Mesothelial cell of epicardium (in vitro differentiated cells): ENCODE data around the gene DNAH17. TPM values are rescaled to one million over a fixed set of nuclear protein-coding genes. Genes with fewer than 3 reads are reported as not detected.

ENCODE experiments used
- DNase-seq, 2 experiments: peaks; one replicate each; pipeline ENCODE4 v3.0.0; 2021; ENCODE audit warnings: low spot score in 2 of 2; ENCODE audit not compliant: unreplicated experiment in 2 of 2
- H3K27ac Mint-ChIP-seq: 2 replicates; pipeline ENCODE4 v1.8.0; 2021; ENCODE audit warnings: mixed read lengths
- H3K27me3 Mint-ChIP-seq: 2 replicates; pipeline ENCODE4 v1.8.0; 2021; ENCODE audit warnings: low read depth, mixed read lengths
- H3K36me3 Mint-ChIP-seq: 2 replicates; pipeline ENCODE4 v1.8.0; 2021; ENCODE audit warnings: mixed read lengths
- H3K4me1 Mint-ChIP-seq: 2 replicates; pipeline ENCODE4 v1.8.0; 2021; ENCODE audit warnings: mixed read lengths
- H3K4me3 Mint-ChIP-seq: 2 replicates; pipeline ENCODE4 v1.8.0; 2021; ENCODE audit warnings: mild to moderate bottlenecking, moderate library complexity, mixed read lengths
- H3K9me3 Mint-ChIP-seq: 2 replicates; pipeline ENCODE4 v1.8.0; 2021; ENCODE audit warnings: mixed read lengths
- total RNA-seq: library from RNA; stranded (reverse); gene quantifications from 3 replicates; pipeline ENCODE4 v1.2.1, GENCODE V29; 2021
- TF ChIP-seq, protein P1 (sequence below): fragments of 200-600 bp; sonication (generic); IDR thresholded peaks from one replicate; pipeline ENCODE4 v1.5.0; 2021; ENCODE audit warnings: antibody characterized with exemption; ENCODE audit not compliant: unreplicated experiment

DNAH17 gene
- total RNA-seq, 1 donor from 2014 or later = 0.87 TPM

DNA sequence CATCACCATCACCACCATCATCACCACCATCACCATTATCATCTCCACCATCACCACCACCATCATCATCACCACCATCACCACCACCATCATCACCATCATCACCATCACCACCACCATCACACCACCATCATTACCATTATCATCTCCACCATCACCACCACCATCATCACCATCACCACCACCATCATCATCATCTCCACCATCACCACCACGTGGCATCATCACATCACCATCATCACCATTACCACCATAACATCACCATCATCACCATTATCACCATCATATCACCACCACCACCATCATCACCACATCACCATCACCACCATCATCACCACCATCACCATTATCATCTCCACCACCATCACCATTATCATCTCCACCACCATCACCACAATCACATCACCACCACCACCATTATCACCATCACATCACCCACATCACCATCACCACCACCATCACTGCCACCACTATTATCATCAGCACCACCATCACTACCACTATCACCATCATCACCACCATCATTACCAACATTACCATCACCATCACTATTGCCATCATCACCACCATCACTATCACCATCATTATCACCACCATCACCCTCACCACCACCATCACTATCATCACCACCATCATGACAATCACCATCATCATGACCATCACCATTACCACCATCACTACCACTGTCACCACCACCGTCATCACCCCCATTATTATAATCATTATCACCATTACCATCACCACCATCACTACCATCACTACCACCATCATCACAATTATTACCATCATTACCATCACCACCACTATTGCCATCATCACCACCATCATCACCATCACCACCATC is 99.1 kb downstream of the DNAH17 start:
- Mint-ChIP-seq H3K4me3 (no peak overlapping the region), H3K4me1 (no peaks in the 10 kb centered on the region), H3K9me3 (no peaks in the 10 kb centered on the region), H3K27ac (no peak overlapping the region), H3K36me3 (no peaks in the 10 kb centered on the region), H3K27me3 (peaks cover 2% of the 10 kb centered on the region)
- DNase-seq = no peak
- TF ChIP-seq, protein P1, sequence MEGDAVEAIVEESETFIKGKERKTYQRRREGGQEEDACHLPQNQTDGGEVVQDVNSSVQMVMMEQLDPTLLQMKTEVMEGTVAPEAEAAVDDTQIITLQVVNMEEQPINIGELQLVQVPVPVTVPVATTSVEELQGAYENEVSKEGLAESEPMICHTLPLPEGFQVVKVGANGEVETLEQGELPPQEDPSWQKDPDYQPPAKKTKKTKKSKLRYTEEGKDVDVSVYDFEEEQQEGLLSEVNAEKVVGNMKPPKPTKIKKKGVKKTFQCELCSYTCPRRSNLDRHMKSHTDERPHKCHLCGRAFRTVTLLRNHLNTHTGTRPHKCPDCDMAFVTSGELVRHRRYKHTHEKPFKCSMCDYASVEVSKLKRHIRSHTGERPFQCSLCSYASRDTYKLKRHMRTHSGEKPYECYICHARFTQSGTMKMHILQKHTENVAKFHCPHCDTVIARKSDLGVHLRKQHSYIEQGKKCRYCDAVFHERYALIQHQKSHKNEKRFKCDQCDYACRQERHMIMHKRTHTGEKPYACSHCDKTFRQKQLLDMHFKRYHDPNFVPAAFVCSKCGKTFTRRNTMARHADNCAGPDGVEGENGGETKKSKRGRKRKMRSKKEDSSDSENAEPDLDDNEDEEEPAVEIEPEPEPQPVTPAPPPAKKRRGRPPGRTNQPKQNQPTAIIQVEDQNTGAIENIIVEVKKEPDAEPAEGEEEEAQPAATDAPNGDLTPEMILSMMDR = no peak

DNA sequence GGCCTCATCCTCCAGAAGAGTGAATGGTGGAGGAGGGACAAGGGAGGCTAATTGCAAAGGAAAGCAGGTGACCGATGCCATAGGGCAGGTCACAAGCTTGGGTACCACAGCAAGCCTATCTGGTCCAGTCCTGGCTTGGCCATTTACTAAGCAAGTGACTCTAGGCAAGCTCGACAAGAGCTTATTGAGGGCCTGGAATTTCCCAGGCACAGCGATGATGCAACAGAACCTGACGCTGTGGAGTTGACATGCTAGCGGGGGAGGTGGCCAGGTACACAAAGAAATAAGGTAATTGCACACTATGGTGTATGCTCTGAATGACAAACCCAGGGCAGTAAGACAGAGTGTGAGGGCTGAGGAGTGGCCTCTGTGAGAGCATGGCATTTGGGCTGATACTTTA is 100.2 kb downstream of the DNAH17 start:
- DNase-seq = no peak
- no peaks in the 10 kb centered on the region for H3K9me3 Mint-ChIP-seq
- H3K4me3 Mint-ChIP-seq = no peak overlapping the region
- no peaks in the 10 kb centered on the region for H3K4me1 Mint-ChIP-seq
- H3K36me3 Mint-ChIP-seq = no peaks in the 10 kb centered on the region
- TF ChIP-seq, protein P1 = no peak
- no peaks in the 10 kb centered on the region for H3K27me3 Mint-ChIP-seq
- H3K27ac Mint-ChIP-seq = no peak overlapping the region

DNA sequence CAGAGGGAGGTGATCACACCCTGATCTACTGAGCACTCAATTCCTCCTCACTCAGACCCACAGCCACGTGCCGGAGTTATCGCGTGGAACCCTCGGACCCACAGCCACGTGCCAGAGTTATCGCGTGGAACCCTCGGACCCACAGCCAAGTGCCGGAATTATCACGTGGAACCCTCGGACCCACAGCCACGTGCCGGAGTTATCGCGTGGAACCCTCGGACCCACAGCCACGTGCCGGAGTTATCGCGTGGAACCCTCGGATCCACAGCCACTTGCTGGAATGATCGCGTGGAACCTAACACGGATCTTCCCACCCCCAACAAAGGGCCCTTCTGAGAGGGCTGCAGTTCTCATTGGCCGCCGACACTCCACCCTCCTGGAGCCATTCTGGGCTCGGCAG is 101.0 kb downstream of the DNAH17 start:
- H3K4me1 Mint-ChIP-seq = no peaks in the 10 kb centered on the region

DNA sequence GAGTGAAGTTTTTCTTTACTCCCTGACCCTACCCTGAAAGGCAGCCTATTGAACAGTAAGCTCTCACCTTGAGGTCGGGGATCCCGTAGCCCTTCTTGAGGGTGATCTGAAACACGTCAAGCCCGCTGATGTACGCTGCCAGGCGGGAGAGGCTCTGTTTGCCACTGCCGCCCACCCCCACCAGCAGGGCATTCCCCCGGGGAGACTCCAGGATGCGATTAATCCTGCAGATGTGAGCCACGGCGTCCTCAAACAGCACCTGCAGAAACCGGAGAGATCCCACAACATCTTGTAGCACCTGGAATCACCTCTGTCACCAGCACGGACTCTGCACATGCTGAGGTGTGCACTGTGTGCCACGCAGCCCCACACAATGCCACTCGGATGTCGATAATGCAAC is 102.0 kb downstream of the DNAH17 start:
- no peaks in the 10 kb centered on the region for H3K27me3 Mint-ChIP-seq
- H3K4me3 Mint-ChIP-seq = no peak overlapping the region
- no peak for DNase-seq
- no peak overlapping the region for H3K27ac Mint-ChIP-seq
- no peaks in the 10 kb centered on the region for H3K36me3 Mint-ChIP-seq
- TF ChIP-seq, protein P1 = no peak
- no peaks in the 10 kb centered on the region for H3K4me1 Mint-ChIP-seq
- H3K9me3 Mint-ChIP-seq = no peaks in the 10 kb centered on the region

More for the DNA sequence above, 101.0 kb downstream of the DNAH17 start:
- no peaks in the 10 kb centered on the region for H3K9me3 Mint-ChIP-seq
- no peak for DNase-seq
- H3K4me3 Mint-ChIP-seq = no peak overlapping the region
- H3K36me3 Mint-ChIP-seq = no peaks in the 10 kb centered on the region
- no peak overlapping the region for H3K27ac Mint-ChIP-seq
- TF ChIP-seq, protein P1 = no peak
- H3K27me3 Mint-ChIP-seq = no peaks in the 10 kb centered on the region

DNA sequence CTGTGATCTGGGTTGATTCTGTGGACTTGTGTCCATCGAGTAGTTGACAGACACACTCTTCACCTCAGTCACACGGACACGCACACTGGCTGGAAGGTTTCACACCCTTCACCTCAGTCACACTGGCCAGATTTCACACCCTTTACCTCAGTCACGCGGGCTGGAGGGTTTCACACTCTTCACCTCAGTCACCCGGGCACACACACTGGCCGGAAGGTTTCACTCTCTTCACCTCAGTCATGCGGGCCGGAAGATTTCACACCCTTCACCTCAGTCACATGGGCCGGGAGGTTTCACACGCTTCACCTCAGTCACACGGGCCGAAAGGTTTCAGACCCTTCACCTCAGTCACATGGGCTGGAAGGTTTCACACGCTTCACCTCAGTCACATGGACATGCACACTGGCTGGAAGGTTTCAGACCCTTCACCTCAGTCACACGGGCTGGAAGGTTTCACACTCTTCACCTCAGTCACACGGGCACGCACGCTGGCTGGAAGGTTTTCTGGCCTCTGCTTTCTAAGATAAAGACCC is 102.5 kb downstream of the DNAH17 start:
- no peaks in the 10 kb centered on the region for H3K36me3 Mint-ChIP-seq
- TF ChIP-seq, protein P1 = no peak
- no peak for DNase-seq
- no peaks in the 10 kb centered on the region for H3K27me3 Mint-ChIP-seq
- no peak overlapping the region for H3K27ac Mint-ChIP-seq
- H3K4me3 Mint-ChIP-seq = no peak overlapping the region
- H3K4me1 Mint-ChIP-seq = no peaks in the 10 kb centered on the region
- peaks cover under 1% of the 10 kb centered on the region for H3K9me3 Mint-ChIP-seq
